ENCODE results near the gene ABI3. TPM values are rescaled to one million over a fixed set of nuclear protein-coding genes. Genes with fewer than 3 reads are reported as not detected.
"Not testable (repeated sequence)": the region's sequence is repeated elsewhere in the genome, so short reads cannot be mapped to it uniquely, and the experiment has no call there.

Gene ABI3
- total RNA-seq, 4 donors from 2014 or later: 3.6 to 7.4 (median 5.4) TPM

GRCh38 chr17:49180998-49181635, 29.4 kb upstream of the ABI3 start:
- ATAC-seq (ENCODE audit: low FRiP score) (no peak), DNase-seq (ENCODE audit: low spot score) (no peak)
- no peak for TF ChIP-seq CTCF (IDR thresholded peaks at IDR 0.05)

GRCh38 chr17:49183341-49183740, 27.2 kb upstream of the ABI3 start:
- DNase-seq (ENCODE audit: low spot score) (no peak), ATAC-seq (ENCODE audit: low FRiP score) (no peak)
- TF ChIP-seq CTCF (IDR thresholded peaks at IDR 0.05): no peak

- no peak for DNase-seq (ENCODE audit: low spot score)
- no peak for ATAC-seq (ENCODE audit: low FRiP score)
- no peak for TF ChIP-seq CTCF (IDR thresholded peaks at IDR 0.05)
Measured at GRCh38 chr17:49183801-49184200, 26.7 kb upstream of the ABI3 start.

- ATAC-seq (ENCODE audit: low FRiP score); DNase-seq (ENCODE audit: low spot score): not testable (repeated sequence)
Measured at GRCh38 chr17:49184522-49184921, 26.0 kb upstream of the ABI3 start.

- DNase-seq (ENCODE audit: low spot score); ATAC-seq (ENCODE audit: low FRiP score): not testable (repeated sequence)
Measured at GRCh38 chr17:49185381-49185780, 25.1 kb upstream of the ABI3 start.

- no peak for DNase-seq (ENCODE audit: low spot score)
- ATAC-seq (ENCODE audit: low FRiP score): no peak
- TF ChIP-seq CTCF (IDR thresholded peaks at IDR 0.05): no peak
Measured at GRCh38 chr17:49187301-49187700, 23.2 kb upstream of the ABI3 start.

- TF ChIP-seq CTCF (IDR thresholded peaks at IDR 0.05): no peak
- DNase-seq (ENCODE audit: low spot score) (no peak), ATAC-seq (ENCODE audit: low FRiP score) (no peak)
Measured at GRCh38 chr17:49190932-49191331, 19.6 kb upstream of the ABI3 start.

- no peak for DNase-seq (ENCODE audit: low spot score)
- TF ChIP-seq CTCF (IDR thresholded peaks at IDR 0.05): no peak
- no peak for ATAC-seq (ENCODE audit: low FRiP score)
Measured at GRCh38 chr17:49191409-49191916, 19.0 kb upstream of the ABI3 start.
